Parathyroid adenoma (tissue), 2 donors: Measurements from ENCODE around the gene LTBP1.

Experiments used
- H2AFZ ChIP-seq: fragments of 300-600 bp; sonication (generic); one replicate; pipeline ENCODE4 v1.7.0; 2017; ENCODE audit warnings: antibody characterized with exemption, mild to moderate bottlenecking
- H3K27ac ChIP-seq: fragments of 300-600 bp; sonication (generic); one replicate; pipeline ENCODE4 v1.7.0; 2017
- H3K27me3 ChIP-seq: fragments of 300-600 bp; sonication (generic); one replicate; pipeline ENCODE4 v1.7.0; 2017; ENCODE audit warnings: low read length; ENCODE audit not compliant: control insufficient read depth, insufficient read depth
- H3K36me3 ChIP-seq: fragments of 300-600 bp; sonication (generic); one replicate; pipeline ENCODE4 v1.7.0; 2017; ENCODE audit warnings: low read length; ENCODE audit not compliant: control insufficient read depth, insufficient read depth
- H3K4me1 ChIP-seq: fragments of 300-600 bp; sonication (generic); one replicate; pipeline ENCODE4 v1.7.0; 2017; ENCODE audit warnings: control low read depth
- H3K4me2 ChIP-seq: fragments of 300-600 bp; sonication (generic); one replicate; pipeline ENCODE4 v1.7.0; 2017; ENCODE audit warnings: low read length
- H3K4me3 ChIP-seq: fragments of 300-600 bp; sonication (generic); one replicate; pipeline ENCODE4 v1.7.0; 2017; ENCODE audit warnings: low read depth, low read length
- H3K79me2 ChIP-seq: fragments of 300-600 bp; sonication (generic); one replicate; pipeline ENCODE4 v1.7.0; 2017; ENCODE audit warnings: control low read depth
- H3K9ac ChIP-seq: fragments of 300-600 bp; sonication (generic); one replicate; pipeline ENCODE4 v1.7.0; 2017; ENCODE audit warnings: mild to moderate bottlenecking
- H3K9me3 ChIP-seq: fragments of 300-600 bp; sonication (generic); one replicate; pipeline ENCODE4 v1.7.0; 2017; ENCODE audit warnings: low read length; ENCODE audit not compliant: control insufficient read depth
- CTCF ChIP-seq: fragments of 300-600 bp; sonication (generic); IDR thresholded peaks from one replicate; pipeline ENCODE4 v1.7.0; 2017; ENCODE audit warnings: antibody characterized with exemption, mild to moderate bottlenecking
- donor health status: primary hyperparathyroidism.

The LTBP1 gene

GRCh38 chr2:33247365-33247764 lies 300.6 kb downstream of the LTBP1 start:
- H3K27me3 ChIP-seq: no peaks in the 10 kb centered on the region
- no peak overlapping the region for H3K27ac ChIP-seq
- H3K9me3 ChIP-seq: no peaks in the 10 kb centered on the region
- H3K4me3 ChIP-seq: no peak overlapping the region
- no peaks in the 10 kb centered on the region for H3K79me2 ChIP-seq
- no peak overlapping the region for H3K4me2 ChIP-seq
- TF ChIP-seq CTCF: no peak
- no peaks in the 10 kb centered on the region for H3K4me1 ChIP-seq
- no peak overlapping the region for H2AFZ ChIP-seq
- H3K36me3 ChIP-seq: no peaks in the 10 kb centered on the region
- no peak overlapping the region for H3K9ac ChIP-seq

- Histone ChIP-seq H3K27ac (no peak overlapping the region), H3K9me3 (no peaks in the 10 kb centered on the region), H3K4me2 (no peak overlapping the region), H3K4me1 (no peaks in the 10 kb centered on the region), H3K27me3 (no peaks in the 10 kb centered on the region), H3K36me3 (no peaks in the 10 kb centered on the region), H3K9ac (no peak overlapping the region), H3K79me2 (no peaks in the 10 kb centered on the region), H3K4me3 (no peak overlapping the region), H2AFZ (no peak overlapping the region)
- TF ChIP-seq CTCF: no peak
Observed at GRCh38 chr2:33250417-33251029, 303.8 kb downstream of the LTBP1 start.

- H3K9me3 ChIP-seq: no peaks in the 10 kb centered on the region
- H3K4me3 ChIP-seq: no peak overlapping the region
- no peak overlapping the region for H3K4me2 ChIP-seq
- no peaks in the 10 kb centered on the region for H3K27me3 ChIP-seq
- H3K79me2 ChIP-seq: no peaks in the 10 kb centered on the region
- no peak overlapping the region for H2AFZ ChIP-seq
- H3K27ac ChIP-seq: no peak overlapping the region
- no peaks in the 10 kb centered on the region for H3K36me3 ChIP-seq
- H3K9ac ChIP-seq: no peak overlapping the region
- H3K4me1 ChIP-seq: no peaks in the 10 kb centered on the region
- no peak for TF ChIP-seq CTCF
Observed at GRCh38 chr2:33256162-33256755, 309.5 kb downstream of the LTBP1 start.

GRCh38 chr2:33258387-33258786 lies 311.6 kb downstream of the LTBP1 start:
- Histone ChIP-seq H3K79me2 (no peaks in the 10 kb centered on the region), H3K4me2 (no peak overlapping the region), H3K27ac (no peak overlapping the region), H3K9me3 (no peaks in the 10 kb centered on the region), H3K27me3 (no peaks in the 10 kb centered on the region), H2AFZ (no peak overlapping the region), H3K9ac (no peak overlapping the region), H3K4me3 (no peak overlapping the region), H3K36me3 (no peaks in the 10 kb centered on the region), H3K4me1 (no peaks in the 10 kb centered on the region)
- TF ChIP-seq CTCF: no peak

DNA sequence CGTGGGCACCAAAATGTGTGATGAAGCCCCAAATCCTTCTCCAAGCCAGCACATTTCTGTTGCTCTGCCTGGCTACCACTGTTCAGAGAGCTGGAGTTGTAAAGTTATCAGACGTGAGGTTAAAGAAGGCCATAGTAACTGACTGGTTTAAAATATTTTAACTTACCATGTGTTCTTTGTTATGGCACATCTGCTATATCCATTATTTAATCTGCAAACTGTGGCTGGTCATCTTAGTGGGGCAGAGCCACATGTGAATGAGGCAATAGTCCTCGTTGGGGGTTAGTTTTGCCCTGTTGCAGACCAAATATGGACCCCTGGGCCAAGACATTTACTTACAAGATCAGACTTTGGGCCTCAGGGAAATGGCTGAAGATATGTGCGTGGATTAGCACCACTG lies 315.3 kb downstream of the LTBP1 start:
- Histone ChIP-seq H3K4me2 (no peak overlapping the region), H3K9ac (no peak overlapping the region), H3K4me3 (no peak overlapping the region), H3K9me3 (no peaks in the 10 kb centered on the region), H2AFZ (no peak overlapping the region), H3K36me3 (no peaks in the 10 kb centered on the region), H3K79me2 (no peaks in the 10 kb centered on the region), H3K27me3 (no peaks in the 10 kb centered on the region), H3K4me1 (no peaks in the 10 kb centered on the region), H3K27ac (no peak overlapping the region)
- no peak for TF ChIP-seq CTCF
